Gastroesophageal sphincter (tissue), 4 donors: ENCODE results near the gene GAREM1. TPM values are rescaled to one million over a fixed set of nuclear protein-coding genes. Genes with fewer than 3 reads are reported as not detected.

Source experiments
- ATAC-seq: fragments of 150-250 bp; one replicate; pipeline ENCODE4 v1.9.1; 2016; ENCODE audit warnings: mild to moderate bottlenecking, moderate library complexity
- H3K27ac ChIP-seq, 4 donors: fragments of 200-600 bp; sonication (generic) in 3 of 4; 1 replicate in 3 of 4; 2 replicates in 1 of 4; pipeline ENCODE4 v1.5.1; 2016 to 2019
- H3K27me3 ChIP-seq: fragments of 200-600 bp; sonication (generic); one replicate; pipeline ENCODE4 v1.5.1; 2019
- H3K36me3 ChIP-seq, 2 donors: fragments of 200-600 bp; sonication (generic); one replicate each; pipeline ENCODE4 v1.5.1; 2019; ENCODE audit warnings: control low read depth in 1 of 2
- H3K4me1 ChIP-seq, 3 donors: fragments of 200-600 bp; sonication (generic); 1 replicate in 2 of 3; 2 replicates in 1 of 3; pipeline ENCODE4 v1.5.1; 2016 to 2019; ENCODE audit warnings: control low read depth in 2 of 3
- H3K4me3 ChIP-seq, 2 donors: fragments of 200-600 bp; sonication (generic); one replicate each; pipeline ENCODE4 v1.5.1; 2019; ENCODE audit warnings: mild to moderate bottlenecking in 1 of 2, moderate library complexity in 1 of 2
- H3K9me3 ChIP-seq, 3 donors: fragments of 200-600 bp; sonication (generic); one replicate each; pipeline ENCODE4 v1.5.1; 2017 to 2019; ENCODE audit warnings: control low read depth in 2 of 3
- CTCF ChIP-seq, 4 experiments: fragments of 200-600 bp in 2 of 4; fragments of 450-650 bp in 2 of 4; sonication (generic) in 1 of 4; IDR thresholded peaks; one replicate each; pipeline ENCODE4 v1.5.1; 2017 to 2019; ENCODE audit warnings: antibody characterized with exemption in 4 of 4, mild to moderate bottlenecking in 2 of 4, moderate library complexity in 2 of 4
- EP300 ChIP-seq: sonication (generic); formaldehyde crosslinking; IDR thresholded peaks from one replicate; pipeline ENCODE4 v1.6.1; 2017; ENCODE audit warnings: antibody characterized with exemption, mild to moderate bottlenecking
- POLR2A ChIP-seq, 2 donors: fragments of 450-650 bp; IDR thresholded peaks; one replicate each; pipeline ENCODE4 v1.6.1; 2017; ENCODE audit warnings: antibody characterized with exemption in 2 of 2, mild to moderate bottlenecking in 2 of 2, moderate library complexity in 1 of 2
- POLR2AphosphoS5 ChIP-seq: sonication (generic); formaldehyde crosslinking; IDR thresholded peaks from one replicate; pipeline ENCODE4 v1.6.1; 2017; ENCODE audit warnings: antibody characterized with exemption
- WGBS, 2 donors: methylation state at CpG; one replicate each; pipeline ENCODE4 v1.1.5; 2018; ENCODE audit warnings: low coverage in 1 of 2; 5-methylcytosine and 5-hydroxymethylcytosine counted together
- total RNA-seq, 4 donors: library from RNA; depleted of rRNA; stranded (reverse); fragments of >200 nt; gene quantifications; one replicate each; pipeline ENCODE4 v1.1.0, GENCODE V29; 2016

Gene GAREM1
- total RNA-seq, 4 donors from 2014 or later: 8.2 to 16.6 (median 12.3) TPM

GRCh38 chr18:32301976-32302743 is 168.5 kb downstream of the GAREM1 start:
- TF ChIP-seq POLR2A (IDR thresholded peaks at IDR 0.05) (no peak), EP300 (no peak), CTCF (IDR thresholded peaks at IDR 0.05) (no peak), POLR2AphosphoS5 (no peak)
- no peak overlapping the region for H3K4me3 ChIP-seq
- peak overlapping the region in 2 of 4 donors; percentile 0 to 24 for H3K27ac ChIP-seq

GRCh38 chr18:32301361-32301760 is 169.3 kb downstream of the GAREM1 start:
- Histone ChIP-seq H3K27ac (peak overlapping the region in 2 of 4 donors; percentile 22 to 24), H3K27me3 (no peaks in the 10 kb centered on the region), H3K36me3 (no peaks in the 10 kb centered on the region), H3K9me3 (no peaks in the 10 kb centered on the region), H3K4me3 (no peak overlapping the region), H3K4me1 (peaks cover 0 to 47% (median 0%) of the 10 kb centered on the region in 3 donors)
- no peak for TF ChIP-seq EP300
- TF ChIP-seq POLR2A (IDR thresholded peaks at IDR 0.05): no peak
- no peak for TF ChIP-seq POLR2AphosphoS5
- no peak for TF ChIP-seq CTCF (IDR thresholded peaks at IDR 0.05)
- ATAC-seq: no peak
- 70 to 90% methylated on average over 4 of the region's 4 CpGs for WGBS, 2 donors

More at GRCh38 chr18:32301976-32302743, 168.5 kb downstream of the GAREM1 start:
- ATAC-seq: peak; percentile 73
- Histone ChIP-seq H3K4me1 (peaks cover 0 to 47% (median 0%) of the 10 kb centered on the region in 3 donors), H3K9me3 (no peaks in the 10 kb centered on the region), H3K36me3 (no peaks in the 10 kb centered on the region), H3K27me3 (no peaks in the 10 kb centered on the region)
- WGBS, 2 donors: 48 to 50% methylated on average over 2 of the region's 2 CpGs

- no peak for ATAC-seq
- peaks cover 0 to 47% (median 0%) of the 10 kb centered on the region in 3 donors for H3K4me1 ChIP-seq
- H3K27me3 ChIP-seq: no peaks in the 10 kb centered on the region
- H3K36me3 ChIP-seq: no peaks in the 10 kb centered on the region
- H3K27ac ChIP-seq: peak overlapping the region in 2 of 4 donors; percentile 22 to 24
- WGBS, 2 donors: 23 to 24% methylated on average over 5 of the region's 5 CpGs
- H3K4me3 ChIP-seq: no peak overlapping the region
- H3K9me3 ChIP-seq: no peaks in the 10 kb centered on the region
- TF ChIP-seq POLR2AphosphoS5 (peak; percentile 43), CTCF (IDR thresholded peaks at IDR 0.05) (no peak)
Measured at GRCh38 chr18:32300914-32301313, 169.8 kb downstream of the GAREM1 start.

GRCh38 chr18:32299484-32299883 is 171.2 kb downstream of the GAREM1 start:
- no peak for TF ChIP-seq EP300
- no peak for TF ChIP-seq POLR2AphosphoS5
- no peak for TF ChIP-seq CTCF (IDR thresholded peaks at IDR 0.05)
- no peak for TF ChIP-seq POLR2A (IDR thresholded peaks at IDR 0.05)
- H3K4me3 ChIP-seq: no peak overlapping the region
- H3K36me3 ChIP-seq: no peaks in the 10 kb centered on the region
- no peaks in the 10 kb centered on the region for H3K9me3 ChIP-seq
- no peak for ATAC-seq
- WGBS, 2 donors: 36% methylated on average over 1 of the region's 1 CpG; no CpG with 5 or more reads in 1 of the 2 donors
- H3K4me1 ChIP-seq: peaks cover 0 to 47% (median 0%) of the 10 kb centered on the region in 3 donors
- H3K27me3 ChIP-seq: no peaks in the 10 kb centered on the region
- H3K27ac ChIP-seq: no peak overlapping the region

- no peak overlapping the region for H3K4me3 ChIP-seq
- TF ChIP-seq POLR2A (IDR thresholded peaks at IDR 0.05) (no peak), CTCF (IDR thresholded peaks at IDR 0.05) (no peak)
- WGBS, 2 donors: 54 to 65% methylated on average over 4 to 6 of the region's 6 CpGs
- no peak overlapping the region for H3K27ac ChIP-seq
- no peaks in the 10 kb centered on the region for H3K27me3 ChIP-seq
- ATAC-seq: no peak
- no peaks in the 10 kb centered on the region for H3K36me3 ChIP-seq
- H3K4me1 ChIP-seq: peaks cover 0 to 45% (median 0%) of the 10 kb centered on the region in 3 donors
- H3K9me3 ChIP-seq: no peaks in the 10 kb centered on the region
Measured at GRCh38 chr18:32298171-32298667, 172.5 kb downstream of the GAREM1 start.
